PC-9 (cell line): ENCODE measurements around the gene ZSCAN20. TPM values are rescaled to one million over a fixed set of nuclear protein-coding genes. Genes with fewer than 3 reads are reported as not detected.
"Not testable (repeated sequence)": the region's sequence is repeated elsewhere in the genome, so short reads cannot be mapped to it uniquely, and the experiment has no call there.

ENCODE experiments used
- BruUV-seq: library from RNA; stranded (reverse); fragments of 400-500 nt; replicated peaks from 2 replicates; lab custom pipeline; 2021; lab: Mats Ljungman, UMichigan
- CTCF ChIA-PET: fragments of 300-600 bp; sonication (Branson Sonifier 250); formaldehyde crosslinking; loops from one replicate; lab custom pipeline; 2022; ENCODE audit warnings: antibody characterized with exemption; lab: Charles Lee
- POLR2A ChIA-PET: fragments of 300-600 bp; sonication (Branson Sonifier 250); formaldehyde crosslinking; loops from one replicate; lab custom pipeline; 2022; ENCODE audit warnings: antibody characterized with exemption; ENCODE audit not compliant: unreplicated experiment; lab: Charles Lee
- DNase-seq, 2 experiments: peaks; one replicate each; pipeline versions ENCODE4 v3.0.0 to v3.0.0-alpha.2; 2015 to 2022; ENCODE audit warnings: mixed read lengths in 1 of 2
- H2AFZ ChIP-seq: fragments of 200-600 bp; sonication (generic); 2 replicates; pipeline ENCODE4 v1.8.1; 2017; ENCODE audit warnings: antibody characterized with exemption
- H3F3A ChIP-seq: fragments of 200-600 bp; sonication (generic); 2 replicates; pipeline ENCODE4 v1.8.1; 2017; ENCODE audit warnings: antibody characterized with exemption, mild to moderate bottlenecking, low read depth; ENCODE audit not compliant: insufficient read depth
- H3K27ac ChIP-seq: fragments of 200-600 bp; sonication (generic); 2 replicates; pipeline ENCODE4 v1.6.1; 2016; ENCODE audit warnings: mixed run types
- H3K27me3 ChIP-seq: fragments of 200-600 bp; sonication (generic); 2 replicates; pipeline ENCODE4 v1.6.1; 2016; ENCODE audit warnings: low read depth, mixed run types; ENCODE audit not compliant: insufficient read depth
- H3K36me3 ChIP-seq: fragments of 200-600 bp; sonication (generic); 2 replicates; pipeline ENCODE4 v1.6.1; 2016; ENCODE audit warnings: low read depth, mixed run types
- H3K4me1 ChIP-seq: fragments of 200-600 bp; sonication (generic); replicated peaks from 2 replicates; pipeline ENCODE4 v1.6.1; 2016; ENCODE audit warnings: mixed run types; ENCODE audit not compliant: insufficient read depth
- H3K4me2 ChIP-seq: fragments of 200-600 bp; sonication (generic); 2 replicates; pipeline ENCODE4 v1.6.1; 2017; ENCODE audit warnings: mixed run types
- H3K4me3 ChIP-seq: fragments of 200-600 bp; sonication (generic); 2 replicates; pipeline ENCODE4 v1.6.1; 2016; ENCODE audit warnings: mixed run types
- H3K79me2 ChIP-seq: fragments of 200-600 bp; sonication (generic); 2 replicates; pipeline ENCODE4 v1.6.1; 2017; ENCODE audit warnings: low read depth, mixed run types
- H3K9me2 ChIP-seq: fragments of 200-600 bp; sonication (generic); 2 replicates; pipeline ENCODE4 v1.8.1; 2017; ENCODE audit warnings: mild to moderate bottlenecking; ENCODE audit not compliant: insufficient read depth
- H3K9me3 ChIP-seq: fragments of 200-600 bp; sonication (generic); 2 replicates; pipeline ENCODE4 v1.8.1; 2016; ENCODE audit warnings: low read depth; ENCODE audit not compliant: insufficient read depth
- H4K20me1 ChIP-seq: fragments of 200-600 bp; sonication (generic); 2 replicates; pipeline ENCODE4 v1.8.1; 2017; ENCODE audit not compliant: insufficient read depth
- EZH2 ChIP-seq: fragments of 200-600 bp; sonication (generic); IDR thresholded peaks from 2 replicates; pipeline ENCODE4 v1.8.0; 2017; ENCODE audit warnings: antibody characterized with exemption, low read depth
- intact Hi-C: fragments of 100-400 bp; cut with micrococcal nuclease; formaldehyde crosslinking; loops from one replicate; pipeline ENCODE4 v1.10.0; 2022; ENCODE audit not compliant: unreplicated experiment
- total RNA-seq: library from RNA; stranded (reverse); gene quantifications from 2 replicates; pipeline ENCODE4 v1.2.3, GENCODE V29; 2021
- TF ChIP-seq, protein P1 (sequence below): fragments of 200-600 bp; sonication (generic); conservative IDR thresholded peaks from 2 replicates; pipeline ENCODE4 v1.6.1; 2017; ENCODE audit warnings: mixed run types, antibody characterized with exemption, mild to moderate bottlenecking, moderate library complexity

The ZSCAN20 gene
- total RNA-seq, 1 experiment from 2014 or later, result 6.0 TPM

DNA sequence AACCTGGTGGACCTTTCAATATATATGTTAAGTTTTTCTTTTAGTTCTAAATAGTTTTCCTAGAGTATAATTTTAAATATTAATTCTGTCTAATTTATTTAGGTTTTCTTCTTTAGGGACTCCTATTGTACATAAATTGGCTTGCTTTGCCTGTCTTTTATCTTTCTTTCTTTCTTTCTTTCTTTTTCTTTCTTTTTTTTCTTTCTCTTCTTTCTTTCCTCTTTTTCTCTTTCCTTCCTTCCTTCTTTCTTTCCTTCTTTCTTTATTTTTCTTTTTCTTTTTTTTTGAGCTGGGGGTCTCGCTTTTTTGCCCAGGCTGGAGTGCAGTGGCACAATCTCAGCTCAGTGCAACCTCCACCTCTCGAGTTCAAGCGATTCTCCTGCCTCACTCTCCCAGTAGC, 35.2 kb downstream of the ZSCAN20 start:
- no peaks in the 10 kb centered on the region; the same call in 1 of the 2 replicates for H3F3A ChIP-seq
- no peaks in the 10 kb centered on the region for H3K9me2 ChIP-seq
- no peak overlapping the region for H3K4me3 ChIP-seq
- H3K4me2 ChIP-seq, result no peak overlapping the region
- H4K20me1 ChIP-seq, result no peaks in the 10 kb centered on the region
- no peaks in the 10 kb centered on the region; the same call in 1 of the 2 replicates for H3K27me3 ChIP-seq
- H3K4me1 ChIP-seq, result no peaks in the 10 kb centered on the region
- intact Hi-C loops, result no loop called here
- H2AFZ ChIP-seq, result no peak overlapping the region
- no peaks in the 10 kb centered on the region; the same call in 1 of the 2 replicates for H3K9me3 ChIP-seq
- H3K36me3 ChIP-seq, result no peaks in the 10 kb centered on the region
- ChIA-PET POLR2A (no interaction called here), CTCF (no interaction called here)
- no peak for DNase-seq
- no peak overlapping the region for H3K27ac ChIP-seq
- TF ChIP-seq, protein P1, sequence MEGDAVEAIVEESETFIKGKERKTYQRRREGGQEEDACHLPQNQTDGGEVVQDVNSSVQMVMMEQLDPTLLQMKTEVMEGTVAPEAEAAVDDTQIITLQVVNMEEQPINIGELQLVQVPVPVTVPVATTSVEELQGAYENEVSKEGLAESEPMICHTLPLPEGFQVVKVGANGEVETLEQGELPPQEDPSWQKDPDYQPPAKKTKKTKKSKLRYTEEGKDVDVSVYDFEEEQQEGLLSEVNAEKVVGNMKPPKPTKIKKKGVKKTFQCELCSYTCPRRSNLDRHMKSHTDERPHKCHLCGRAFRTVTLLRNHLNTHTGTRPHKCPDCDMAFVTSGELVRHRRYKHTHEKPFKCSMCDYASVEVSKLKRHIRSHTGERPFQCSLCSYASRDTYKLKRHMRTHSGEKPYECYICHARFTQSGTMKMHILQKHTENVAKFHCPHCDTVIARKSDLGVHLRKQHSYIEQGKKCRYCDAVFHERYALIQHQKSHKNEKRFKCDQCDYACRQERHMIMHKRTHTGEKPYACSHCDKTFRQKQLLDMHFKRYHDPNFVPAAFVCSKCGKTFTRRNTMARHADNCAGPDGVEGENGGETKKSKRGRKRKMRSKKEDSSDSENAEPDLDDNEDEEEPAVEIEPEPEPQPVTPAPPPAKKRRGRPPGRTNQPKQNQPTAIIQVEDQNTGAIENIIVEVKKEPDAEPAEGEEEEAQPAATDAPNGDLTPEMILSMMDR, result no peak
- no peak for TF ChIP-seq EZH2
- BruUV-seq, result no TSS peak
- H3K79me2 ChIP-seq, result no peaks in the 10 kb centered on the region

DNA sequence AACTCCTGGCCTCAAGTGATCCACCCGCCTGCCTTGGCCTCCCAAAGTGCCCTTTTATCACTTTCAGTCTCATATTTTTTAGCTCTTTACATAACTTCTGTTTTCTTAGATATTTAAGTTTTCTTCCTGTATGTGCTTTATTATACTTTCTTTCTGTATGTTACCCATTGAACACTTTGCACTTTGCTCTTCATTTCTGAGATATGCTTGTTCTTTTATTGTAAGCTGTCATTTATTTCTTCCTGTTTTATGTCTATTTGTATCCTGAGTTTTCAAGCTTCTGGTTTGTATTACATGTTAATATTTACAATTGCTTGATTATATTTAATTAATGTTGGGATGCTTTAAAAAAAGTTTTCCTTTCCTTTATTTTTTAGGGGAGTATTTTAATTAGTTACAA, 35.7 kb downstream of the ZSCAN20 start:
- Histone ChIP-seq H3K9me2 (no peaks in the 10 kb centered on the region), H4K20me1 (no peaks in the 10 kb centered on the region), H3K79me2 (no peaks in the 10 kb centered on the region), H3K36me3 (no peaks in the 10 kb centered on the region), H3K4me3 (no peak overlapping the region), H3K27me3 (no peaks in the 10 kb centered on the region; the same call in 1 of the 2 replicates), H3K9me3 (peaks cover under 1% of the 10 kb centered on the region; the same call in 1 of the 2 replicates), H3K4me1 (no peaks in the 10 kb centered on the region), H2AFZ (no peak overlapping the region), H3K27ac (no peak overlapping the region), H3K4me2 (no peak overlapping the region), H3F3A (no peaks in the 10 kb centered on the region; the same call in 1 of the 2 replicates)
- CTCF ChIA-PET, result no interaction called here
- no peak for TF ChIP-seq EZH2
- TF ChIP-seq, protein P1, result no peak
- DNase-seq, result no peak
- BruUV-seq, result no TSS peak
- intact Hi-C loops, result no loop called here
- POLR2A ChIA-PET, result no interaction called here

DNA sequence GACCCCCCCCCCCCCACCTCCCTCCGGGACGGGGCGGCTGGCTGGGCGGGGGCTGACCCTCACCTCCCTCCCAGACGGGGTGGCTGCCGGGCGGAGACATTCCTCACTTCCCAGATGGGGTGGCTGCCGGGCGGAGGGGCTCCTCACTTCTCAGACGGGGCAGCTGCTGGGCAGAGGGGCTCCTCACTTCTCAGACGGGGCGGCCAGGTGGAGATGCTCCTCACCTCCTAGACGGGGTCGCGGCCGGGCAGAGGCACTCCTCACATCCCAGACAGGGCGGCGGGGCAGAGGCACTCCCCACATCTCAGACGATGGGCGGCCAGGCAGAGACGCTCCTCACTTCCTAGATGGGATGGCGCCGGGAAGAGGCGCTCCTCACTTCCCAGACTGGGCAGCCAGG, 36.8 kb downstream of the ZSCAN20 start:
- H3K9me2 ChIP-seq, intact Hi-C loops, H3K4me2 ChIP-seq, H3F3A ChIP-seq, BruUV-seq, DNase-seq, H3K27me3 ChIP-seq, H3K79me2 ChIP-seq, H2AFZ ChIP-seq, H3K36me3 ChIP-seq, H3K27ac ChIP-seq, H3K4me1 ChIP-seq, H3K4me3 ChIP-seq, CTCF ChIA-PET, H3K9me3 ChIP-seq, POLR2A ChIA-PET, H4K20me1 ChIP-seq: not testable (repeated sequence)
